ENCODE data around the gene GOLGA8T.
"Not testable (repeated sequence)": the region's sequence is repeated elsewhere in the genome, so short reads cannot be mapped to it uniquely, and the experiment has no call there.

- TF ChIP-seq POLR2AphosphoS5 (IDR thresholded peaks at IDR 0.05; ENCODE audit: insufficient read depth in 1 of 2, low read depth in 1 of 2); POLR2A (IDR thresholded peaks at IDR 0.05): not testable (repeated sequence)
These were observed 36.6 kb downstream of the GOLGA8T start for GRCh38 chr15:30171452-30171851.
